H1 (cell line): ENCODE data around the gene SRXN1. TPM values are rescaled to one million over a fixed set of nuclear protein-coding genes. Genes with fewer than 3 reads are reported as not detected.
A peak's percentile ranks its signal among the peaks of the same experiment; 100 is the strongest.

Source experiments
- CTCF ChIA-PET: fragments of 300-600 bp; sonication (Branson Sonifier 250); formaldehyde crosslinking; loops from one replicate; lab custom pipeline; 2021; ENCODE audit not compliant: partially characterized antibody; lab: Charles Lee
- POLR2A ChIA-PET: fragments of 300-600 bp; sonication (Branson Sonifier 250); formaldehyde crosslinking; loops from one replicate; lab custom pipeline; 2021; ENCODE audit warnings: inconsistent platforms; ENCODE audit not compliant: partially characterized antibody; lab: Charles Lee
- DNase-seq, 2 experiments: peaks; one replicate each; pipeline versions ENCODE4 v3.0.0 to v3.0.0-alpha.2; 2010 to 2022; ENCODE audit warnings: low spot score in 2 of 2, low read depth in 1 of 2, mixed read lengths in 1 of 2
- FAIRE-seq: peaks from 2 replicates; lab custom pipeline; 2011; peaks lifted over from hg19 to GRCh38; lab: Jason Lieb, UNC
- H2AFZ ChIP-seq: 2 replicates; pipeline ENCODE4 v1.8.1; 2012; ENCODE audit warnings: low read length, inconsistent platforms
- H2AK5ac ChIP-seq: 2 replicates; pipeline ENCODE4 v1.6.1; 2013; ENCODE audit warnings: low read depth, low read length
- H2BK120ac ChIP-seq: replicated peaks from 2 replicates; pipeline ENCODE3; 2013; ENCODE audit warnings: low read depth, low read length, inconsistent platforms
- H2BK12ac ChIP-seq: 2 replicates; pipeline ENCODE4 v1.6.1; 2013; ENCODE audit warnings: low read depth, low read length
- H2BK15ac ChIP-seq: 2 replicates; pipeline ENCODE4 v1.6.1; 2013; ENCODE audit warnings: low read length
- H2BK20ac ChIP-seq: 2 replicates; pipeline ENCODE4 v1.6.1; 2013; ENCODE audit warnings: low read length
- H2BK5ac ChIP-seq: 2 replicates; pipeline ENCODE4 v1.6.1; 2013; ENCODE audit warnings: low read depth, low read length
- H3K14ac ChIP-seq: 2 replicates; pipeline ENCODE4 v1.6.1; 2013; ENCODE audit warnings: inconsistent platforms; ENCODE audit not compliant: insufficient read length
- H3K18ac ChIP-seq: 2 replicates; pipeline ENCODE4 v1.6.1; 2013; ENCODE audit warnings: low read length; ENCODE audit errors: extremely low read depth
- H3K23ac ChIP-seq: 2 replicates; pipeline ENCODE4 v1.6.1; 2013; ENCODE audit warnings: inconsistent platforms; ENCODE audit not compliant: insufficient read length
- H3K23me2 ChIP-seq: 2 replicates; pipeline ENCODE4 v1.6.1; 2013; ENCODE audit warnings: low read depth, low read length
- H3K27ac ChIP-seq: 2 replicates; pipeline ENCODE4 v1.6.1; 2011; ENCODE audit warnings: low read depth, low read length, inconsistent platforms
- H3K27me3 ChIP-seq, 4 experiments: replicated peaks in 1 of 4; 1 replicate in 1 of 4; 2 replicates in 3 of 4; pipeline versions ENCODE4 v1.6.1 to v1.8.1; 2011 to 2013; ENCODE audit warnings: low read length in 3 of 4, mild to moderate bottlenecking in 3 of 4, inconsistent platforms in 2 of 4, mixed read lengths in 2 of 4, moderate library complexity in 1 of 4; ENCODE audit not compliant: control insufficient read depth in 3 of 4, insufficient read depth in 3 of 4; ENCODE audit errors: extremely low read depth in 1 of 4
- H3K36me3 ChIP-seq, 4 experiments: 2 replicates each; pipeline versions ENCODE4 v1.6.1 to v1.8.1; 2011 to 2013; ENCODE audit warnings: mild to moderate bottlenecking in 4 of 4, low read length in 3 of 4, moderate library complexity in 2 of 4, control low read depth in 1 of 4, inconsistent platforms in 1 of 4; ENCODE audit not compliant: insufficient read depth in 4 of 4, control insufficient read depth in 2 of 4
- H3K4ac ChIP-seq: replicated peaks from 2 replicates; pipeline ENCODE3; 2013; ENCODE audit warnings: low read length, low read depth, mixed read lengths, inconsistent platforms; ENCODE audit not compliant: insufficient read length
- H3K4me1 ChIP-seq, 4 experiments: replicated peaks in 1 of 4; 1 replicate in 1 of 4; 2 replicates in 3 of 4; pipeline versions ENCODE4 v1.6.1 to v1.8.1; 2011 to 2013; ENCODE audit warnings: low read length in 3 of 4, inconsistent platforms in 2 of 4, mixed read lengths in 1 of 4; ENCODE audit not compliant: insufficient read depth in 4 of 4, control insufficient read depth in 3 of 4
- H3K4me2 ChIP-seq, 2 experiments: 2 replicates each; pipeline versions ENCODE4 v1.6.1 to v1.8.1; 2011 to 2013; ENCODE audit warnings: low read depth in 2 of 2, low read length in 2 of 2, control low read depth in 1 of 2, inconsistent platforms in 1 of 2, mild to moderate bottlenecking in 1 of 2; ENCODE audit not compliant: insufficient read depth in 1 of 2
- H3K4me3 ChIP-seq, 4 experiments: fragments of 200-600, 300-600 bp in 1 of 4; sonication (generic), shearing (Covaris generic), sonication (Bioruptor Twin) in 1 of 4; 2 replicates each; pipeline versions ENCODE4 v1.5.1 to v1.8.1; 2011 to 2016; ENCODE audit warnings: low read length in 4 of 4, low read depth in 3 of 4, control low read depth in 2 of 4, inconsistent platforms in 2 of 4, mild to moderate bottlenecking in 2 of 4, mixed read lengths in 1 of 4, moderate library complexity in 1 of 4; ENCODE audit not compliant: insufficient read depth in 2 of 4; ENCODE audit errors: extremely low read depth in 1 of 4
- H3K56ac ChIP-seq: replicated peaks from 2 replicates; pipeline ENCODE3; 2013; ENCODE audit warnings: low read depth, mild to moderate bottlenecking, mixed read lengths, low read length, inconsistent platforms; ENCODE audit not compliant: insufficient read length
- H3K79me1 ChIP-seq: 2 replicates; pipeline ENCODE4 v1.6.1; 2013; ENCODE audit warnings: low read depth, low read length, control low read depth
- H3K79me2 ChIP-seq, 2 experiments: 2 replicates each; pipeline versions ENCODE4 v1.6.1 to v1.8.1; 2012 to 2013; ENCODE audit warnings: low read length in 2 of 2, mild to moderate bottlenecking in 2 of 2, inconsistent platforms in 1 of 2; ENCODE audit not compliant: insufficient read depth in 2 of 2, control insufficient read depth in 1 of 2
- H3K9ac ChIP-seq, 4 experiments: replicated peaks in 1 of 4; 1 replicate in 1 of 4; 2 replicates in 3 of 4; pipeline versions ENCODE4 v1.6.1 to v1.8.1; 2011 to 2013; ENCODE audit warnings: low read depth in 3 of 4, low read length in 3 of 4, control low read depth in 2 of 4, mild to moderate bottlenecking in 2 of 4, moderate library complexity in 2 of 4, inconsistent platforms in 1 of 4; ENCODE audit errors: extremely low read depth in 1 of 4
- H3K9me3 ChIP-seq, 2 experiments: 2 replicates each; pipeline versions ENCODE4 v1.6.1 to v1.8.1; 2012 to 2013; ENCODE audit warnings: mild to moderate bottlenecking in 2 of 2, moderate library complexity in 2 of 2, control low read depth in 1 of 2, inconsistent platforms in 1 of 2, low read depth in 1 of 2, low read length in 1 of 2, mixed read lengths in 1 of 2; ENCODE audit not compliant: insufficient read depth in 2 of 2
- H4K20me1 ChIP-seq, 2 experiments: replicated peaks in 1 of 2; 2 replicates each; pipeline versions ENCODE3 to v1.8.1; 2011 to 2013; ENCODE audit warnings: inconsistent platforms in 2 of 2, low read length in 2 of 2, mild to moderate bottlenecking in 1 of 2; ENCODE audit not compliant: insufficient read depth in 2 of 2, control insufficient read depth in 1 of 2
- H4K5ac ChIP-seq: 2 replicates; pipeline ENCODE4 v1.6.1; 2013; ENCODE audit warnings: low read length, low read depth, mixed read lengths, inconsistent platforms; ENCODE audit not compliant: insufficient read length
- H4K8ac ChIP-seq: 2 replicates; pipeline ENCODE4 v1.8.0; 2013; ENCODE audit warnings: mild to moderate bottlenecking, moderate library complexity, low read length, inconsistent platforms; ENCODE audit not compliant: insufficient read depth; ENCODE audit errors: extremely low read depth
- H4K91ac ChIP-seq: replicated peaks from 2 replicates; pipeline ENCODE3; 2013; ENCODE audit warnings: low read length, mixed read lengths, inconsistent platforms; ENCODE audit not compliant: insufficient read length
- ASH2L ChIP-seq: fragments of 200-600, 300-600 bp; sonication (generic); IDR thresholded peaks from one replicate; pipeline ENCODE4 v1.7.1; 2017; ENCODE audit warnings: low read length
- CTBP2 ChIP-seq: IDR thresholded peaks from 2 replicates; pipeline ENCODE4 v1.7.0; 2011; ENCODE audit warnings: borderline replicate concordance, mild to moderate bottlenecking, moderate library complexity, mixed read lengths, low read length; ENCODE audit not compliant: insufficient read depth, insufficient read length
- EP300 ChIP-seq, 2 experiments: IDR thresholded peaks; 1 replicate in 1 of 2; 2 replicates in 1 of 2; pipeline ENCODE4 v1.6.1; 2011 to 2012; ENCODE audit warnings: low read depth in 2 of 2, low read length in 2 of 2, mild to moderate bottlenecking in 2 of 2, borderline replicate concordance in 1 of 2, inconsistent platforms in 1 of 2, moderate library complexity in 1 of 2
- KDM5A ChIP-seq: fragments of 200-600 bp; IDR thresholded peaks from 2 replicates; pipeline ENCODE4 v1.7.1; 2012; ENCODE audit warnings: mild to moderate bottlenecking, low read length, inconsistent platforms, mixed read lengths
- POU5F1 ChIP-seq: IDR thresholded peaks from 2 replicates; pipeline ENCODE4 v1.6.1; 2011; ENCODE audit warnings: low read depth, mild to moderate bottlenecking, low read length, moderate library complexity
- RBBP5 ChIP-seq: IDR thresholded peaks from 2 replicates; pipeline ENCODE4 v1.7.1; 2012; ENCODE audit warnings: low read depth, mild to moderate bottlenecking, inconsistent platforms, low read length, moderate library complexity, borderline replicate concordance
- SP1 ChIP-seq: IDR thresholded peaks from 2 replicates; pipeline ENCODE4 v1.6.1; 2011; ENCODE audit warnings: low read depth, low read length
- WGBS, 2 experiments: shearing (Covaris generic) in 1 of 2; methylation state at CpG; one replicate each; pipeline versions ENCODE4 v1.1.6 to v1.1.7; 2013 to 2015; ENCODE audit warnings: low lambda C conversion rate in 2 of 2, mixed read lengths in 2 of 2, inconsistent platforms in 1 of 2, low coverage in 1 of 2, missing lambda C conversion rate in 1 of 2; ENCODE audit not compliant: insufficient replicate concordance in 2 of 2, insufficient coverage in 1 of 2, insufficient read length in 1 of 2; ENCODE audit errors: extremely low coverage in 1 of 2, missing lambda C conversion rate in 1 of 2; 5-methylcytosine and 5-hydroxymethylcytosine counted together
- polyA plus RNA-seq, 7 experiments: library from polyadenylated mRNA; depleted of rRNA in 3 of 7; stranded (reverse) in 5 of 7; unstranded in 2 of 7; fragments of >200 nt in 5 of 7; fragments of 200-250 nt in 2 of 7; gene quantifications; 1 replicate in 5 of 7; 2 replicates in 1 of 7; 4 replicates in 1 of 7; pipeline versions ENCODE4 v1.2.1 to v1.2.3, GENCODE V29; 2011 to 2013; ENCODE audit warnings: missing spikeins in 2 of 7, mixed read lengths in 2 of 7
- total RNA-seq: library from RNA; stranded (reverse); fragmentation: NEBNext Ultra II Directional; extraction: Animal tissue kit (Norgen Biotek cat#: 25700); gene quantifications from 2 replicates; pipeline ENCODE4 v1.2.1, GENCODE V29; 2021
- TF ChIP-seq, protein P1 (sequence below): IDR thresholded peaks from 2 replicates; pipeline ENCODE4 v1.6.1; 2011; ENCODE audit warnings: low read length, improper control_type of control experiment

SRXN1 gene
- total and polyA plus RNA-seq, 2 of the 8 experiments (the other 6 are each of a cell fraction or from before 2014, with no cell fraction given): 12.2 to 15.8 TPM

DNA sequence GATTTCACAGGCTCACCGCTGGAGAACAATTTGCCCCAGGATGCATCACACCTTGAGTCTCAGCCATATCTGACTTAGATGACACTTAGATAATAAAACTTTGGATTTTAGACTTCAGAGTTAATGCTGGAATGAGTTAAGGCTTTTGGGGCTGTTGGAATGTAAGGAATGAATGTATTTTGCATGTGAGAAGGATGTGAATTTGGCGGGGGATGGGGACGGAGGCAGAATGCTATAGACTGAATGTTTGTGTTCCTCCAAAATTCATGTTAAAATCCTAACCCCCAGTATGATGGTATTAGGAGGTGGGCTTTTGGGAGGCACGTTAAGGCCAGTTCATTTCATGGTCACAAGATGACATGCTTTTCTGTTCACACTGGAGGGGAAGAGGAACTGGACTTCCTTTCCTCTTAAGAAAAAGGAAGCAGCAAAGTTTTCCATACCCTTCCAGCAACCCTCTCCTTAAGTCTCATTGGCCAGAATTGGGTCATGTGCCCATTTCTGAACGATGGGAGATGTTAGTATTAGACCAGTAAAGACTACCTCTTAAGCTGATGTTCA lies 5.8 kb upstream of the SRXN1 start:
- Histone ChIP-seq H3K27me3 (peaks cover 2 to 26% (median 16%) of the 10 kb centered on the region in 4 experiments), H3K18ac (peak overlapping the region; percentile 84), H3K36me3 (no peaks in the 10 kb centered on the region), H2BK120ac (peak overlapping the region; percentile 86), H3K23ac (no peak overlapping the region), H4K20me1 (no peaks in the 10 kb centered on the region), H2BK15ac (no peak overlapping the region), H2BK20ac (peak overlapping the region; percentile 98; the same call in 1 of the 2 replicates), H3K9me3 (no peaks in the 10 kb centered on the region), H2AK5ac (peak overlapping the region; percentile 98; the same call in 1 of the 2 replicates), H3K9ac (no peak overlapping the region), H3K4me3 (peak overlapping the region in 1 of 4 experiments; percentile 29; a peak in 1 of 8 replicates), H2AFZ (peak overlapping the region; percentile 22; the same call in 1 of the 2 replicates), H4K5ac (peak overlapping the region; percentile 44), H2BK5ac (peak overlapping the region; percentile 84), H3K14ac (no peak overlapping the region), H3K27ac (peak overlapping the region; percentile 41; the same call in 1 of the 2 replicates), H3K4me2 (peak overlapping the region; percentile 50 to 66), H4K8ac (no peak overlapping the region), H3K4me1 (peaks cover 23 to 39% (median 32%) of the 10 kb centered on the region in 4 experiments), H3K4ac (peak overlapping the region; percentile 29), H3K56ac (no peak overlapping the region), H3K79me1 (no peaks in the 10 kb centered on the region), H4K91ac (peak overlapping the region; percentile 89), H2BK12ac (peak overlapping the region; percentile 96), H3K79me2 (no peaks in the 10 kb centered on the region), H3K23me2 (0 out of 2 replicates have a peak, but pooled peaks cover 2% of the 10 kb centered on the region)
- no peak for DNase-seq
- 13% methylated on average over 5 of the region's 5 CpGs; no CpG with 5 or more reads in 1 of the 2 experiments for WGBS, 2 experiments
- peak; percentile 77 for FAIRE-seq
- POLR2A ChIA-PET: interaction anchor here (0.8 to 1.5 kb wide), 3 partner anchors 8 to 132 kb away, joined by 3 to 6 read pairs (median 3); no protein-coding TSS in a partner anchor
- CTCF ChIA-PET: interaction anchor here (0.8 to 1.2 kb wide), 3 partner anchors 8 to 11 kb away, joined by 3 to 9 read pairs (median 3); no protein-coding TSS in a partner anchor
- TF ChIP-seq ASH2L: peak; percentile 91
- no peak for TF ChIP-seq EP300 (IDR thresholded peaks at IDR 0.05; ENCODE audit: borderline replicate concordance in 1 of 2, low read depth in 2 of 2, low read length in 2 of 2)
- TF ChIP-seq KDM5A: no peak
- TF ChIP-seq SP1: peak; percentile 90
- TF ChIP-seq POU5F1: no peak
- TF ChIP-seq CTBP2: no peak
- peak; percentile 81; the same call in 1 of the 2 replicates for TF ChIP-seq RBBP5
- TF ChIP-seq, protein P1, sequence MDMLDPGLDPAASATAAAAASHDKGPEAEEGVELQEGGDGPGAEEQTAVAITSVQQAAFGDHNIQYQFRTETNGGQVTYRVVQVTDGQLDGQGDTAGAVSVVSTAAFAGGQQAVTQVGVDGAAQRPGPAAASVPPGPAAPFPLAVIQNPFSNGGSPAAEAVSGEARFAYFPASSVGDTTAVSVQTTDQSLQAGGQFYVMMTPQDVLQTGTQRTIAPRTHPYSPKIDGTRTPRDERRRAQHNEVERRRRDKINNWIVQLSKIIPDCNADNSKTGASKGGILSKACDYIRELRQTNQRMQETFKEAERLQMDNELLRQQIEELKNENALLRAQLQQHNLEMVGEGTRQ: peak; percentile 68
